GM19240 (cell line): Measurements from ENCODE around the gene RO60.

Experiments used
- DNase-seq: peaks from one replicate; pipeline ENCODE4 v3.0.0; 2011; ENCODE audit warnings: low spot score; ENCODE audit not compliant: insufficient read length

RO60 gene

DNA sequence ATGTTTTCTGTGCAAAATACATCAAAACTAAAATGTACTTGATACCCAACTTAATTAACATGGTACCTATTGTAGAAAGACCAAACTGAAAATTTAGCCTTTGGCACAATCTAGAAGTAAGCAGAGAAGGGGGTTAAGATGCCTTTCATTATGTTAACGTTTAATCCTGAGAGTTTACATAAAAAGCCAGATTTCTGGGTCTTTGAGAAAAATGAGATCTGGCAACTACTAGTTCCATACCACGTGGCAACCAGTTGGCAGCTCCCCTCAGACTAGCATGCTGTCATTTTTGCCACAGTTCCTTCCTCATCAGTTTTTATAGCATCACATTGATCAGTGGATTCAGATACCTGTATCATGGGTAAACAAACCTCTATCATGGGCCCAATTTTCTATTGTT is 1.5 kb downstream of the RO60 start:
- DNase-seq: no peak

DNA sequence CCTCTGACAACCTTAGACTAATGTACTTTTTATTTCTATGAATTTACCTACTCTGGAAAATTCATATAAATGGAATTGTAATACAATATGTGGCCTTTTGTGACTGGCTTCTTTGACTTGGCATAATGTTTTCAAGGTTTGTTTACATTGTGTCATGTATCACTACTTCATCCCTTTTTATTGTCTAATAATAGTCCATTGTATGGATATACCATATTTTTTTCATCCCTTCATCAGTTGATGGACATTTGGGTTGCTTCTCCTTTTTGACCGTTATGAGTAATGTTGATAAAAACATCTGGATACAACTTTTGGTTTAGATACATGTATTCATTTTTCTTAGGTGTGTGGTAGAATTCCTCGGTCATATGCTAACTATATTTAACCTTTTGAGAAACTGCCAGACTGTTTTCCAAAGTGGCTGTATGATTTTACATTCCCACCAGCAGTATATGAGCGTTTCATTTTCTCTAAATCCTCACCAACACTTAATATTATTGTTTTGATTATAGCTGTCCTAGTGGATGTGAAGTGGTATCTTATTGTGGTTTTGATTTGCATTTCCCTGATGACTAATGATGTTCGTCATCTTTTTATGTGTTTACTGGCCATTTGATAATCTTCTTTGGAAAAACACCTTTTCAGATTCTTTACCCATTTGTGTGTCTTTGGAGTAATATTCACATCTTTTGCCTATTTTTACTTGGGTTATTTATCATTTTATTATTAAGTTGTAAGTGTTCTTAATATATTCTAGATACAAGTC is 3.5 kb downstream of the RO60 start:
- DNase-seq: no peak

DNA sequence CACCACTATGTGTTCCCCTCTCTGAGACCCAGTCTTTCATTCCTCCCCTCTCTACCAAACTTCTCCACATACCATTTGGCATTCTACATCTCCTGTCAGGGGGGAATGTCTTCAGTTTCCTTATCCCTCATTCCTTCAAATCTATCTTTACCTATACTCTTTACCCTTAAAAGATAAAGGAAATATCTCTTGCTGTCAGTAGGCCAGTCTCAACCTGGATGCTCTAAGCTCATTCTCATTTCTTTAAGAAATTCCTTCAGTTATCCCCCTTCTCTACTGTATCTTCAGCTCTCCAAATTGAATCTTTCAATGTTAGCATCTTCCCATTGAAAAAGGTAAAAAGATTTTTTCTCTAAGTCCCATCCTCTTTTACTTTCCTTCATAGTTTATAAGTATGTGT is 6.5 kb downstream of the RO60 start:
- no peak for DNase-seq

DNA sequence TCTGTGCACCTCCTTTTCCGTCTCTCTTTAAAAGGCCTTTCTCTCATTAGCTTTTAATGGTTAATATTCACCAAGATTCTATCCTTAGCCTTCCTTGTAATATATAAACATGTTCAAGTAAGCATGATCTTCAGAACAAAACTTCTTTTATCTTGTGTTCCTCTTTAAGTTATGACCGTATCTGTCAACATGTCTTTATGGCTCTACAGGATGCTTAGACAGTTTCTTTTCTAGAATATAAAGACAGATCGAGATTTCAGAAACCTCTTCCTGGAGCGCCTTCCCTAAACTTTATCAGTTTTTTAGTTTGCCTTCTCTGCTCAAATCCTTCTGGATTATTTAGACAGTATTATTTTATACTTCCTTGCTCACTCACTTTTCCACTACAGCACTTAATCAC is 7.2 kb downstream of the RO60 start:
- DNase-seq: no peak

DNA sequence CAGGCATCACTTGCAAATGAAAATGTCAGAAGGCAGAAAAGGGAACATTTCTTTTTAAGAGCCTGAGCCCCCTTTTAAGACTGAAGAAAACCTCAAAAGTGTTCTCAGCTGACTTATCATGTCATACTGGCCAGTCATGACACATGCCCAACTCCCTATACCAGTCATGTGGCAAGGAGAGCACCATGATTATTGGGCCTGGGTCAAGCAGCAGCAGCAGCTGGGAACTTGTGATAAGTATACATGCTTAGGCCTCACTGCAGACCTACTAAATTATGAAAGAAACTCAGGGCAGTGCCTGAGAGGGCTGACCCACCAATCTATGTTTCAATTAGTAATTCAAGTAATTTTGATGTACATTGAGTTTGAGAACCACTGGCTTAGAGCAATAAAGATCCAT is 8.6 kb downstream of the RO60 start:
- no peak for DNase-seq

DNA sequence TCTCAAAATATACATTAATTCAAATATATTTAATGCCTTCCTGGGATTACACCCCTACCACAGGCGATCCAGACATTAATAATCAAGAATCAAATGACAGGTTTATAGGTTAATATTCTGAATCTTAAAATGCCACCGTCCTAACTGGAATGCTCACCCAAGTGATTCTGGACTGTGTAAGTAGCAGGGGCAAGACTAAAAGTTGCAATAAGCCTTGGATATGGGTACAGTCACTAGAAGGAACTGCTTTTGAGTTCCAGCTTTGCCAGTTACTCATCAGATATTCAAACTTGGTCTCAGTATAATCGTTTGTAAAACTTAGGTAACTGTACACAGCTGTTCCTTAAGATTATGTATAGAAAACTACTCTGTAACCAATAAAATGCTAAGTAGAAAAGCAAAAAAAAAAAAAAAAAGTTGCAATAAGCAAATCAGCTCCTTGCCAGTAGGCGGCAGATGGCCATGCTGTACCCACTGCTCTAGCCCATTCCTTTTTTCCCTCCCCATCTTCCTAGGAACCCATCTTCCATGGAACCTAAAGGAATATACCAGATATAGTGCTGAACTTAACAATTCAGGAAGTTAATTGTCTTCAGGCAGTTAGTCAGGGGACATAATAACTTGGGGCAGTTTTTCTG is 10.5 kb downstream of the RO60 start:
- no peak for DNase-seq

DNA sequence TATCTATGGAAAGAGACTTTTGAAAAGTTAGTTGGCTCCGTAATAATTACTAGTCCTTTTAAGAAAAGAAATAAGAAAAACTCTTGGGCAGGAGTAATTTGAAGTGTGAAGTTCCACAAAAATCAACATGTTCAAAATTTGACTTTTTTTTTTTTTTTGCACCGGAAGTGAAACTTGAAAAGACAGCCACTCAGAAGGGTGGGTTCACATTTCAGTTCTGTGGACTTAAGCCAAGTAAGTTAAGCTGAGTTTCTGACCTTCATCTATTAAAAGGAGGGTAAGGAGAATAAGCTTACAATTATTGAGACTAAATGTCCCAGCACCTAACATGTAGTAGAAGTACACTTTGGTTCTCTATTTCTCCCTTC is 11.0 kb downstream of the RO60 start:
- no peak for DNase-seq

DNA sequence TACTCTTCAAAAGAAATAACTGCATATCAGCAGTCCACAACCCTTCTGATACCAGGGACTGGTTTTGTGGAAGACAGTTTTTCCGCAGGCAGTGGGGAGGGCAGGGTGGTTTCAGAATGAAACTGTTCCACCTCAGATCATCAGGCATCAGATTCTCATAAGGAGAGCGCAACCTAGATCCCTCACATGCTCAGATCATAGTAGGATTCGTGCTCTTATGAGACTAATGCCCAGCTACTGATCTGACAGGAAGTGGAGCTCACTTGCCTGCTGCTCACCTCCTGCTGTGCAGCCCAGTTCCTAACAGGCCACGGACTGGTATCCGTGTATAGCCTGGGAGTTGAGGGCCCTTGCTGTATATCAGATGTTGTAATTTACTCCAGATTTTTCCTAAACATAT is 11.5 kb downstream of the RO60 start:
- DNase-seq: no peak

DNA sequence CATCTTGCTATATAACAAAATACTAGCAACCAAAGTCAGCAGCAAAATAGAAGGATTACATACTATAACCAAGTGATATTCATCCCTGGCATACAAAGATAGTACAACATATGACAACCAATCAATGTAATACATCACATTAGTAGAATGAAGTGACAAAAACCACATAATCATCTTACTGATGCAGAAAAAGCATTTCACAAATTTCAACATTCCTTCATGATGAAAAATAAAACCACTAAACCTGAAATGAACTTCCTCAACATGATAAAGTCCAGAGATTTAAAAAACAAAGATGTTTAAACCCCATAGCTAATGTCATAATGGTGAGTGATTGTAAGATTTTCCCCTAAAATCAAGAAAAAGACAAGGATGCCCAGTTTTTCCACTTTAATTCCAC is 18.6 kb downstream of the RO60 start:
- DNase-seq: no peak

DNA sequence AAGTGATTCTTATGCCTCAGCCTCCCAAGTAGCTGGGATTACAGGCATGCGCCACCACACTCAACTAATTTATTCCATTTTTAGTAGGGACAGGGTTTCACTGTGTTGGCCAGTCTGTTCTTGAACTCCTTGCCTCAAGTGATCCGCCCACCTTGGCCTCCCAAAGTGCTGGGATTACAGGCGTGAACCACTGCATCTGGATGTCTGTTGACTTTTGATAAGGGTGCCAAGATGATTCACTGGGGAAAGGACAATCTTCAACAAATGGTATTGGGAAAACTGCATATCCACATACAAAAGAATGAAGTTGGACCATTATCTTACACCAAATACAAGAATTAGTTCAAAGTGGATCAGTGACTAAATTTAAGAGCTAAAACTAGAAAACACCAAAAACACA is 19.8 kb downstream of the RO60 start:
- DNase-seq: no peak

DNA sequence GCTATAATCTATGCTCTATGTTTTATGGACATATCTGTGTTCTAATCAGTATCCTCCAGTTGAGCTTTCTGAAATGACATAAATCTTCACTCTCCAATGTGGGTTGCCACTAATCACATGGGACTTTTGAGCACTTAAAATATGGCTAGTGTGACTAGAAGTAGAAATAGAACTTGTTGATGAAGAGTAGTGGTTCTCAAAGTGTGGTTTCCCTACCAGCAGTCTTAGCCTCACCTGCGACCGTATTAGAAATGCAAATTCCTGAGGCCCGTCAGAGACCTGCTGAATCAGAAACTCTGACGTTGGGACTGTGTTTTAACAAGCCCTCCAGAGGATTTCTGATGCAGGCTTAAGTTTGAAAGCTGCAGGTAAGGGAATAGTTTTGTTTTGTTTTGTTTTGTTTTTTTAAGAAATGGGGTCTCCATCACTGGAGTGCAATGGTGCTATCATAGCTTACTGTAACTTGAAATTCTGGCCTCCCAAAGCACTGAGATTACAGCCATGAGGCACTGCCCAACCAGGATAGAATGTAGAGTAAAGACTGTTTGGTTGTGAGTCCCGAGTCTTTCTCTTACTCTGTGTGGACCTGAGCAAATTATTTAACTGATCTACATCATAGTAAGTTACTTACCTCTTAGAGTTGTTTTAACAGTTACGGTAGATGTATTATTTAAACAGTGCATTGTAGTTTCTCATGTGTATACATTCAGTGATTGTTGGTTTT is 24.1 kb downstream of the RO60 start:
- DNase-seq: no peak

DNA sequence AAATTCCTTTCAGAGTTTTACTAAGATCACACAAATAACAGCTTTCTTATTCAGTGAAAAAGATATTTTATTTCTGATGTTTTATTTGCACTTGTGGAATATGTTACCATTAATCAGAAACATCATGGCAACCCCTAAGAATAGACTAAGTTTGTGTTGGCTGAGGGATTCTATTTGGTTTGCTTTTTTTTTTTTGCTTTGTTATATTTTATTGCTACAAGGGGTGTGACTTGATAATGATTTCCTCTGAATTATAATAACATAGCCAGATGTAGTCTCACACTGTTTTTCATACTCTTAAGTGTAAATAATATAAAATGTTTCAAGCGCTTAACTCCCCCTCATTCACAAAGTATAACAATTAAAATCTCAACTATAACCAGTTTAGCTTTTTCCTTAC is 25.9 kb downstream of the RO60 start:
- DNase-seq: no peak

DNA sequence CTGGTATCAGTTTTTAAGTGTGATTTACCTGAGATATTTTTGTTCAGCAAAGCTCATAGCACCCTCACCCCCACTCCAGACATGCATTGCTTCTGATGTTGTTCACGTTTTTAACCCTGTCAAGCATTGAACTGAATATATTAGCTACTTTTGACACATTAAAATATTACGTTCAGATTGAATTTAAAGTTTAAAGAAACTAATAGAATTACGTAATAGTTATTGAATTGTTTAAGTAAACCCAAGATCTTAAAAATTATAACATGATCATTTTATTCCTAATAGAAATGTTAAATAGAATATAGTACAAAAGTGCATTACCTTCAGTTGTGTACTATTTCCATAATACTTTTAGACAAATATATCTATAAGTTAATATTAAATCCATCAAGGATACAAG is 26.9 kb downstream of the RO60 start:
- DNase-seq: no peak

DNA sequence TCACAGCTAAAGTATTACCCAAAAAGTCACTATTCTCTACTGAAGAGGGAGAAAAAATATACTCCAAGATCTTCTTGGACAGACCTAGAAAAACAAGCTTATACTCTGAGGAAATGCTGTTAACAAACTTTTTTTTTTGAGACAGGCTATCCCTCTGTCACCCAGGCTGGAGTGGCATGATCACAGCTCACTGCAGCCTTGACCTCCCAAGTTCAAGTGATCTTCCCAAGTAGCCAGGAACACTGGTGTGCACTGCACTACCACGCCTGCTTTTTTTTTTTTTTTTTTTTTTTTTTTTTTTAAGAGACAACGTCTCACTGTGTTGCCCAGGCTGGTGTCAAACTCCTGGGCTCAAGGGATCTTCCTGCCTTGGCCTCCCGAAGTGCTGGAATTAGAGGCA is 28.5 kb downstream of the RO60 start:
- DNase-seq: no peak

DNA sequence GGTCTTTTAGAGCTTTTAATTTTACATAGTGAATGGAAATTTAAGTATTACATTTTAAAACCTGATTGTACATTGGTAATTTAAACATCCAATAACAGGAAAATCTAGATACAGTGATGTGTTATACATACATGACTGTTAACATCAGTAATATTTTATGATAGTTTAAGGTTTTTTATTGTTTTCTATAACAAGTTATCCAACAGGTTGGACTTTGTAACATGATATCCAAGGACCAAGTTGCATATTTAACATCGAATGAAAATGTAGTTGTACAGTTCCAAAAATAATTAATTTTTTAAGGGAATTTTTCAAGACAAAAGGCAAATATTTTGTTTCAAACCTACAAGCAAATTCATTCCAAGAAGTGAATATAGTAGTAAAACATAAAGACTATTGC is 31.5 kb downstream of the RO60 start:
- no peak for DNase-seq

DNA sequence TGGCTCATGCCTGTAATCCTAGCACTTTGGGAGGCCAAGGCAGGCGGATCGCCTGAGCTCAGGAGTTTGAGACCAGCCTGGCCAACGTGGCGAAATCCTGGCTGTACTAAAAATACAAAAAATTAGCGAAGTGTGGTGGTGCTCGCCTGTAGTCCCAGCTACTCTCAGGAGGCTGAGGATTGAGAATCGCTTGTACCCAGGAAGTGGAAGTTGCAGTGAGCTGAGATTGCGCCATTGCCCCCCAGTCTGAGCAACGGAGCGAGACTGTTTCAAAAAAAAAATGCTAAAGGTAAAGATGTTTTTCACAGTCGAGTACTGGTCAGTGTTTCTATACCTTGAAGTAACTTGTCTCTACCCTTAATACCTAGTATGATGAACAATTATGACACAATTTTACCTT is 34.7 kb downstream of the RO60 start:
- DNase-seq: no peak

DNA sequence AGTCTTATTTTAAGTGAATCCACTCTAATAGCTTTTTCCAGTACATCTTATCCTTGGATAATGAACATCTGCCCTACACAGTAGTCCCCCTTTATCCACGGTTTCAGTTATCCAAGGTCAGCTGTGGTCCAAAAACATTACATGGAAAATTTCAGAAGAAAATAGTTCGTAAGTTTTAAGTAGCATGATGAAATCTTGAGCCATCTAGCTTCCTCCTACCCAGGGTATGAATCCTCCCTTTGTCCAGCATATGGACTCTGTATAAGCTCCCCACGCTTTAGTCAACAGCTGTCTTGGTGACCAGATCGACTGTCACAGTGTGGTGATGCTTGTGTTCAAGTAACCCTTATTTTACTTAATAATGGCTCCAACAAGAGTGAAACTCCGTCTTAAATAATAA is 43.2 kb downstream of the RO60 start:
- no peak for DNase-seq

DNA sequence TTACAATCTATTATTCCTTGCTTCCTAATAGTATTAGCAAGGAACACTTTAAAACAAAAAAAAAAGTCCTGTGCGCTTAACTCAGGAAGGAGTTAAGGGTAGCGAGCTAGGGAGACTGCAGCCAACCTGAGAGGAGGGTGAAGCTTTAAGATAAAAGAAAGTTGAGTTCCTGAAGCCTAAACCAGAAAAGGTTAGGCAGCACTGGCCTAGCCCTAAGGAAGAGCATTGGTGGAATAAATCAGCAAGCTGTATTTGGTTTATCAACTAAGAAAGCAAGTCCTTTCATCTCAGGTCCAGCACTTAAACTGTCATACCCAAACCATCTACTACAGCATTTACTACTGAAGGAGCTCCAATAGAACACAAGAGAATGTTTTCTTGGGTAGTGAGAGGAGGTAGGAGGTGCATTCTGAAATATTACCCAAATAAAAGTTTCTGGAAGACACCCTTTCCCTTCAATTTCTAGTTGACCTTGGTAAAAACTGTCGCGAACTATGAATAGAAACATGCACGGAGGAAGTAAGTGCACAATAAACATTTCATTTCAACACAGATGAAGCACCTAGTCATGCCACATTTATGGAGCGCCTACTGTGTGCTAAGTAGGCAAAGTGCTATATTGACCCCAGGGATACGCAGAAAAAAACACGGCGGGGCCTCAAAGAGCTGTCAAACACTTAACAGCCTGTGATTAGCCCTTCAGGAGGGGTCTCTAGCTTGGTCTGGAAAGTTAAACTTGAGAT is 44.5 kb downstream of the RO60 start:
- no peak for DNase-seq

DNA sequence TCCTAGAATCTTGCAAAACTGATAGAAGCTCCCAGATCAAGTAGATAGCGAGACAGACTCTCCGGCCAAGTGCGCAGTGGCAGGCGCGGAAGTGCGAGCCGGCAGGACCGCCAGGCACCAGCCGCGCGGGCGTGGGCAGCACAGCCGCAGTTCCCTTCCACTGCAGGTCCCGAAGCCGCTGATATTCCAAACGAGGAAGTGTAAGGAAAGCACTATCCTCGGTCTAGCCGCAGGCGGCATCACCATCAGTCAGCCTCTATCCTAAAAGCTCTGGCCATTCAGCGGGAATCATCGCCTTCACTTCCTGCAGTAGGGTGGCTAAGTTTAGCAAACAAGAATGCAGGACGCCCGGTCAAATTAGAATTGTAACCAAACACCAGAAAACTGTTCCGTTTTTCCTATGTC is 45.1 kb downstream of the RO60 start:
- no peak for DNase-seq

DNA sequence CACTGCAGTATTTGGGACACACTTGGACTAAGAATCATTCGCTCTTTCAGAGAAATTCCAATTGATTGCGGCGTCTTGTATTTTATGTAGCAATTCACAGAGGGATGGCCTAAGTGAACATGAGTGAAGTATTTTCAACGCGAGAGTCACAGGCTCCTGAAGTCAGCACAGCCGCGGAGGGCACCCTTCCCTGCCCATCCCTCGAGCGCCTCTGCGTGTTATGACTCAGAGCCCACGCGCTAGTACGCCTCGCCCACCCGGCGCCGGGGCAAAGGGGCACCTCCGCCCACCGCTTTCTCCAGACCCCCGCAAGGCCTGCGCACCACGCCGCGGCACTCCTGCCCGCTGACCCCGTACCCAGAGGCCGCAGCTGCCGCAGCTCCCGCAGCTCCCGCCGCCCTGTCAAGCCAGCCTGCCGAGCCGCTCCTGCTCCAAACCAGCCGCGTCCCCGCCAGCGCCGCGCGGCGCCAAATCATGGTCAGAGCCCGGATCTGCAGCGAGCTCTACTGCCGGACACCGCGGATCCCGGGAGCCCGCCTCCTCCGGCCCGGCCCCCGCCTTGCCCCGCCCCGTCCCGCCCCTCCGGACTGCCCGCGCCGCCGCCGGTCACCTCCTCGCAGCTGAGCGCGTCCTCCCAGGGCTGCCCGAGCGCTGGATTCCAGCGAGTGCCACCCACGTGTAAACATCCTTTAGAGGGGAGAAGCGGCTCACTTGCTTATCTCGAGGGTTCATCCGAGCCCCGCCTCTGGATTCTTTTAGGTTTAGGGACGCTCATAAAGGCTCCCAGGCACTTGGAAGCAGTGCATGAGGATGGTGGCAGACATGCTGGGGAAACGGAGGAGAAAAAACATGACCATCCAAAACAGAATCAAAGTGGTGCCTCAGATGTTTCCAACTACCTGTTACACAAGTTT is 45.8 kb downstream of the RO60 start, which contains the start of gene GLRX2:
Gene GLRX2, minus strand, starts transcription at position 508 of the 914 bp plus-strand sequence. Its CDS starts 32 bp downstream, at position 476.
- peak; percentile 61 for DNase-seq

DNA sequence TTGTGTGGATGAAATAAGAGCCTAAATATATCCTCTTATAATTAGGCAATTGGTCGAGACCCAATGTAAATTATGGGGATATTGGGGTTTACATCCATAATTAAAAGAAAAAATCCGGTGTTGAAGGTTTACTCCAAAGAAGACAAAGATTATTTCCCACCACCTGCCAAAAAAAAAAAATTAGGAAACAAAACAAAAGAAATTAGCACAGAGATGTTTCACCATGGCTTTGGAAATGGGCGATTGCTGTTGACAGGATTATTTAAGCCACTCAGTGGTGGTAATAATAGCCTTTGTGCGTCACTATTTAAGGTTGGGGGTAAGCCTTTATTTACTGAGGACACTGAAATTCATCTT is 46.4 kb downstream of the RO60 start:
- no peak for DNase-seq
